Uterus (tissue), 4 donors: ENCODE data around the gene ZNF534. TPM values are rescaled to one million over a fixed set of nuclear protein-coding genes. Genes with fewer than 3 reads are reported as not detected.

Source experiments
- small RNA-seq: library from RNA; depleted of rRNA; stranded (forward); fragments of <200 nt; gene quantifications from one replicate; pipeline ENCODE3, GENCODE V24; 2016
- total RNA-seq, 4 donors: library from RNA; depleted of rRNA in 3 of 4; stranded (reverse); fragments of >200 nt in 3 of 4; gene quantifications; one replicate each; pipeline versions ENCODE4 v1.1.0 to v1.2.4, GENCODE V29; 2014 to 2023
- donor health status: DM: yes; HTN: yes; CAD: no.

Gene ZNF534
- total RNA-seq, 4 donors from 2014 or later: 0.29 to 0.46 (median 0.35) TPM; not detected in 1

Small RNAs within 50 kb of the gene (small RNA-seq; reads per million reads assigned to genes)
- gene AC010332.1: not detected

Other genes starting within 250 kb of the ZNF534 start
- 100 to 1,000 TPM in 2 of 4 donors, 10 to 100 TPM in 2; 38.5 to 223 (median 134) TPM for gene PPP2R1A, start 239.1 kb upstream of the ZNF534 start, total RNA-seq
- 10 to 100 TPM in 3 of 4 donors, 1 to 10 TPM in 1; 1.8 to 26.9 (median 20.1) TPM for gene ZNF766, start 159.6 kb upstream of the ZNF534 start, total RNA-seq
- gene ZNF480, start 132.0 kb upstream of the ZNF534 start, total RNA-seq: 10 to 100 TPM in 2 of 4 donors, 1 to 10 TPM in 2; 2.4 to 16.4 (median 10.5) TPM
- gene ZNF610, start 92.9 kb upstream of the ZNF534 start, total RNA-seq: 10 to 100 TPM in 1 of 4 donors, 1 to 10 TPM in 2, under 1 TPM in 1; 0.29 to 13.8 (median 3.0) TPM
- gene ZNF880, start 59.2 kb upstream of the ZNF534 start, total RNA-seq: 10 to 100 TPM; 19.2 to 87.3 (median 30.5) TPM
- 10 to 100 TPM in 3 of 4 donors, 1 to 10 TPM in 1; 6.2 to 80.7 (median 49.4) TPM for gene ZNF528, start 31.3 kb upstream of the ZNF534 start, total RNA-seq
- gene ZNF578, start 24.4 kb downstream of the ZNF534 start, total RNA-seq: 10 to 100 TPM in 2 of 4 donors, 1 to 10 TPM in 2; 6.7 to 17.1 (median 10.6) TPM
- gene ZNF808, start 98.5 kb downstream of the ZNF534 start, total RNA-seq: 10 to 100 TPM; 23.7 to 40.9 (median 30.4) TPM
- 10 to 100 TPM in 2 of 4 donors, 1 to 10 TPM in 2; 2.9 to 32.8 (median 16.7) TPM for gene ZNF701, start 141.1 kb downstream of the ZNF534 start, total RNA-seq
- gene ZNF83, start 209.2 kb downstream of the ZNF534 start, total RNA-seq: 100 to 1,000 TPM in 2 of 4 donors, 10 to 100 TPM in 2; 40.6 to 481 (median 100) TPM